ENCODE measurements around the gene RSPO4.

DNA sequence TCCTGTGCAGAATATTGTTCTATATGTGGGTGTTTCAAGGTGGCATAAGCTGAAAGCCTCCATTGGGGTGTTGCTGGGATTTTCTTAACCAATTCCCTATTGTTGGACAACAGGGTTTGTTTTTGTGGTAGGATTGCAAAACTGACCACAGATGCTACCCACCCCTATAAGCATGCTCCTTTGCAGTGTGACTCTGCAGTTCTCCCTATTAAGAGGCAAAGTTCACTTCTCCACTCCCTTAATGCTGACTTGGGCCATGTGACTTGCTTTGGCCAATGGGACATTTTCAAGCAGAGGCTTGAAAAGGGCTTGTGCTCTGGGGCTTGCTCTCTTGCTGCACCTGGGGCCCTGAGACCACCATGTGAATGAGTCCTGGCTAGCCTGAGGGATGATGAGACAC lies 77.5 kb downstream of the RSPO4 start:
- TF ChIP-seq CTCF (conservative IDR thresholded peaks at IDR 0.05; ENCODE audit: low read depth, low read length) (no peak), EZH2 (IDR thresholded peaks at IDR 0.05; ENCODE audit: borderline replicate concordance, low read depth, low read length, poor library complexity, severe bottlenecking) (no peak)
